ENCODE data around the gene NCR3LG1. TPM values are rescaled to one million over a fixed set of nuclear protein-coding genes. Genes with fewer than 3 reads are reported as not detected.

The NCR3LG1 gene
- total and polyA plus RNA-seq, 2 of the 8 experiments (the other 6 are each of a cell fraction or from before 2014, with no cell fraction given): 0.68 to 1.9 TPM

DNA sequence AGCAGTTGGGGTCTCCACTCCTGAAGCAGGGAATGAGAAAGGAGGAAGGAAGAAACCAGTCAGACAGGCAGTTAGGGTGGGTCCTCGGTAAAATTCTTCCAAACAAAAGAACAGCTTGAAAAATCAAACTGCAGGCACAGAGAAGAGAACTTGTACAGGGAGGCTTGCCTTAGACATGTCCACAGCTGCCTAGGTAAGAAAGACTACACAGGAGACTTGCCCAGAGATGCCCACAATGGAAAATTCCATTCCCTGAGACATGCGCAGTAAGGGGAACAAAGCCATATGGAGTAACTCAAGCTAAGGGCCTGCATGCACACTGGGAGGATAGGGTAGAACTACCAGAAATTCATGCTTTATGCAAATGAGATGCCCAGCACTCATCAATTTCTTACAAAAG, 27.1 kb downstream of the NCR3LG1 start (continued):
- TF ChIP-seq CTCF (IDR thresholded peaks at IDR 0.05; ENCODE audit: control extremely low read depth in 1 of 3, insufficient read depth in 1 of 3, low read depth in 1 of 3, low read length in 3 of 3): no peak
- no peak for TF ChIP-seq YY1 (IDR thresholded peaks at IDR 0.05; ENCODE audit: low read depth, low read length)
- no peak for TF ChIP-seq SIX5 (IDR thresholded peaks at IDR 0.05; ENCODE audit: low read depth, low read length)
- no peak for TF ChIP-seq E2F6 (IDR thresholded peaks at IDR 0.05)
- no peak for TF ChIP-seq NANOG (IDR thresholded peaks at IDR 0.05; ENCODE audit: insufficient read depth, low read depth, low read length, poor library complexity, severe bottlenecking)
- TF ChIP-seq POU5F1 (IDR thresholded peaks at IDR 0.05; ENCODE audit: low read depth, low read length): no peak
- TF ChIP-seq RXRA (IDR thresholded peaks at IDR 0.05; ENCODE audit: insufficient read depth, low read depth, low read length): no peak

All from H1 (cell line).